ENCODE measurements around the gene FGG.

The FGG gene

DNA sequence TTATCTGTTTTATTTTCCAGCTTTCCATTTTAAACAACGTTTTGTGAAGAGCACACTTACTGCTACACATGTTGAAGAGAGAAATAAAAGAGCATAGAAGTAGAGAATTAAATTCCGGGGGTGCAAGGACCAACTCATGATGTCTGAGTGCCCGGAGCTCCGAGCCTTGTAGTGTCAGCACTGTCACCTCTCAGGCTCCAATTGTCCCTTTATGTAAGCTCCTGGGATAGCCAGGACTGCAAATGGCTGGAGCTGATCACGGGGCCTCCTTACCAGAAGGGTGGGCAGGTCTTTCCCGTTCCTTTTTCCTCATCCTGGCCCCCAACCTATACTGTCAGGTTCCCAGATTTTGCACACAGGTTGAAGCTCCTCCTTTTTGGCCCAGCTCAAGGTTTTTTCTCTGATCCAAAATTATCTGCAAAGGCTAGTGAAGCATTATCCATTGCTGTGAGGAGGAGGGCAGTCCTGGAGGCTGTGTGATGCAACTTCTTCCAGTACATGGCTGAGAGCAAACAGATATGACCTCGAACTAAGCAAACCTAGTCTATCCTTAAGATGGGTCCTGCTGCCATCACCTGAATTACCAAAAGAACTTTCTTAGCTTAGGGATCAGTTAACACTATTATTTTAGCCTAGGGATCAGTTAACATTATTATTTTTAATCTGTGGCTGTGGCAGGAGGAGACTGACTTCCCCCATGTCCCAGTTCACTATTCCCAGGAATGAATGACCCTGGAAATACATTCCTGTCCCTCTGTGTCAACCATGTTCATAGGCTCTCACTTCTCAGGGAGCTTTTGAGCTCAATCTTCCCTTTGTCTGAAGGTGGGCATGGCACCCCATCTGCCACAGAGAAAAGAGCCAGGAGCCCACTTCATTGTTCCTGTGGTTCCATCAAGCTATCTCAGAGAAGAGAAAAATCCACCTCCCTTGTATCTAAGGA is at the start of gene FGG:
TSS of gene FGG (minus strand) at position 185 of the 943 bp plus-strand sequence. CDS start at position 138, 47 bp downstream.
- TF ChIP-seq ZFX (IDR thresholded peaks at IDR 0.05; ENCODE audit: borderline replicate concordance) (no peak), CTCF (IDR thresholded peaks at IDR 0.05) (no peak)
- no peak within 1 kb of the TSS for H3K27ac ChIP-seq

- no peak overlapping the region for H3K27ac ChIP-seq
- no peak for TF ChIP-seq ZFX (IDR thresholded peaks at IDR 0.05; ENCODE audit: borderline replicate concordance)
- no peak for TF ChIP-seq CTCF (IDR thresholded peaks at IDR 0.05)
Measured at GRCh38 chr4:154660052-154660451, 47.6 kb upstream of the FGG start.

DNA sequence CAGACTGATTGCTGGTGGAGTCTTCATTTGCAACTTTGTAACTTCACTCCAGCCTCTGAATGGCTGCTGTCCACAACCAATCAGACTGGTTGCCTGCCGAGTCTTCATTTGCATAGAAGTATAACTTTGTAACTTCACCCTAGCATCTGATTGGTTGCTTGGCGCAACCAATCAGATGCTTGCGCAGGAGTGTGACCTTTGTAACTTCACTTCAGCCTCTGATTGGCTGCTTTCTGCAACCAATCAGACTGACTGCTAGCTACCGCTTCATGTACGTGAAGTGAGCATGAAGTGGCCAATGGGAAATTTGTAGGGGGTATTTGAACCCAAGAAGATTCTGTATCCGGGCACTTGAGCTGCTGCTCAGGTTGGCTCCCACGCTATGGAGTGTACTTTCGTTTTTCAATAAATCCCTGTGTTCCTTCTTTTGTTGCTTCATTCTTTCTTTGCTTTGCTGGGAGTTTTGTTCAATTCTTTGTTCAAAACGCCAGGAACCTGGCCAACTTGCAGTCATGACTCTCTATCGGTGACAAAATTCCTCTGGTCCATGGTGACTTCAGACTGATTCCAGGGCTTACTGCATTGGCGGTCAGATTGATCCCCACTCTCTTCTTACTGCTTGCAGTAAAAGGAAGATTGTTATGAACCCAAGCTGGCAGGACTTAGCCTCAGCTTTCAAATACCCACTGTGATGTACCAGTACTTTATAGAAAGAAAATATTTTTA is 46.4 kb upstream of the FGG start:
- TF ChIP-seq ZFX (IDR thresholded peaks at IDR 0.05; ENCODE audit: borderline replicate concordance): no peak
- TF ChIP-seq CTCF (IDR thresholded peaks at IDR 0.05): no peak
- no peak overlapping the region for H3K27ac ChIP-seq

- TF ChIP-seq CTCF (IDR thresholded peaks at IDR 0.05) (no peak), ZFX (IDR thresholded peaks at IDR 0.05; ENCODE audit: borderline replicate concordance) (no peak)
- no peak overlapping the region for H3K27ac ChIP-seq
Measured at GRCh38 chr4:154643493-154643892, 31.0 kb upstream of the FGG start.

DNA sequence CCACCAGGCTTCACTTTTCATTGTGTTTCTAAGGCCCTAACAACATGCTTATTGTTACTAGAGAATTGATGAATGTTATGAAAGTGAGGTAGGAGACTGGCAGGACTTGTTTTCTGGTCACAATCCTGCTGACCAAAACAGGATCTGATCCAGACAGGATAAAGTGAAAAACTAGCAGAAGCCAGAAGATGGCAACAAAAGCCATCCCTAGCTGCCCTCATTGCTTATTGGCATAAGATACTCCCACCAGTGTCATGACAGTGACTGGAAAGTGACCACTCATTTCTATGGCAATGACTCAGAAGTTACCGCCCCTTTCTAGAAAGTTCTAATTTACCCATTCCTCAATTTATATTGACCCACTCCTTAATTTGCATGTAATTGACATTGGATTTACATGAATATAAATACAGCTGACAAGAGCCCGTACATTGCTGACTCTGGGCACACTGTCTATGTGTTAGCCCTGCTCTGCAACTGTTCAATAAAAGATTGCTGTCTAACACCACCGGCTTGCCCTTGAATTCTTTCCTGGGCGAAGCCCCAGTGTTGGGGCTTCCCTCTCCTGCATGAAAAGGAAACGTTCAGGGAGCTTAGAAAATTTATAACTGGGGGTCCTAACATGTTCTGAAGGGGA is 30.0 kb upstream of the FGG start:
- TF ChIP-seq ZFX (IDR thresholded peaks at IDR 0.05; ENCODE audit: borderline replicate concordance): no peak
- TF ChIP-seq CTCF (IDR thresholded peaks at IDR 0.05): no peak

DNA sequence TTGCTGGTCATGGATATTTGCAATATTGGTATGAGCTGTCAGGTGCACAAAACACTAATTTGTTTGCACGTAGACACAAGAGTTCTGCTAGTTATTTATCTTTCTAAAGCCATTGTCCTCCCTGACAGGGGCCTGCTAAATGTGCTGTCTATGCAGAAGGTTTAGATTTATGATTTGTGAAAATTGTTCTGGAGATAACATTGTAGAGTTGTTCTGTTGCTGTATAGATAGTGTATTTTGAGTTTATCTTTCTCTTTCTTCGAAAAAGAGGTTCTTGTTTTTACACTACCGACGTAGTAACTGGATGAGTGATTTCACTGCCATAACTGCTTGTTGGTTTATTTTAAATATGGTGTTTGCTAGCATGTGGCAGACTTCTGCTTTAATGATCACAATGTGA is 28.5 kb upstream of the FGG start:
- TF ChIP-seq CTCF (IDR thresholded peaks at IDR 0.05) (no peak), ZFX (IDR thresholded peaks at IDR 0.05; ENCODE audit: borderline replicate concordance) (no peak)
- no peak overlapping the region for H3K27ac ChIP-seq

More for the DNA sequence above, 30.0 kb upstream of the FGG start:
- H3K27ac ChIP-seq: no peak overlapping the region

Data from 22Rv1 (cell line).